HG02943 (cell line): ENCODE measurements around the gene AGBL4.
"Not testable (repeated sequence)": the region's sequence is repeated elsewhere in the genome, so short reads cannot be mapped to it uniquely, and the experiment has no call there.

Experiments
- ATAC-seq: cut with Tn5 transposase; IDR thresholded peaks from one replicate; pipeline ENCODE4 v1.9.1; 2021; ENCODE audit warnings: mild to moderate bottlenecking, low read depth, moderate library complexity; ENCODE audit not compliant: unreplicated experiment

AGBL4 gene

GRCh38 chr1:48526008-48526710 is 1497.6 kb downstream of the AGBL4 start:
- ATAC-seq: no peak

- no peak for ATAC-seq
Observed at GRCh38 chr1:48524892-48525467, 1498.8 kb downstream of the AGBL4 start.

- no peak for ATAC-seq
Observed at GRCh38 chr1:48523558-48523957, 1500.2 kb downstream of the AGBL4 start.

- ATAC-seq: not testable (repeated sequence)
Observed at GRCh38 chr1:48519896-48520295, 1503.9 kb downstream of the AGBL4 start.

- no peak for ATAC-seq
Observed at GRCh38 chr1:48506870-48507269, 1516.9 kb downstream of the AGBL4 start.

- no peak for ATAC-seq
Observed at GRCh38 chr1:48500541-48501450, 1523.0 kb downstream of the AGBL4 start.

- no peak for ATAC-seq
Observed at GRCh38 chr1:48499211-48499735, 1524.5 kb downstream of the AGBL4 start.

GRCh38 chr1:48498096-48498791 is 1525.5 kb downstream of the AGBL4 start:
- ATAC-seq: no peak

GRCh38 chr1:48495911-48496310 is 1527.8 kb downstream of the AGBL4 start:
- no peak for ATAC-seq

- no peak for ATAC-seq
Observed at GRCh38 chr1:48495166-48495565, 1528.6 kb downstream of the AGBL4 start.

- ATAC-seq: no peak
Observed at GRCh38 chr1:48493970-48494769, 1529.6 kb downstream of the AGBL4 start.

- no peak for ATAC-seq
Observed at GRCh38 chr1:48493041-48493440, 1530.7 kb downstream of the AGBL4 start.

- ATAC-seq: no peak
Observed at GRCh38 chr1:48492392-48492791, 1531.4 kb downstream of the AGBL4 start.

GRCh38 chr1:48488721-48489120 is 1535.0 kb downstream of the AGBL4 start:
- no peak for ATAC-seq
